Thoracic aorta (tissue), 2 donors: ENCODE measurements around the gene MYOF. TPM values are rescaled to one million over a fixed set of nuclear protein-coding genes. Genes with fewer than 3 reads are reported as not detected.

ENCODE experiments used
- ATAC-seq: fragments of 150-250 bp; one replicate; pipeline ENCODE4 v1.8.0; 2017; ENCODE audit warnings: low read depth; ENCODE audit not compliant: insufficient number of reproducible peaks, low FRiP score
- DNase-seq: peaks from one replicate; pipeline ENCODE4 v3.0.0-alpha.2; 2020; ENCODE audit warnings: low spot score
- H3K27ac ChIP-seq, 2 donors: fragments of 200-600 bp; sonication (generic); 1 replicate in 1 of 2; 2 replicates in 1 of 2; pipeline ENCODE4 v1.5.1; 2016; ENCODE audit warnings: mild to moderate bottlenecking in 2 of 2, moderate library complexity in 2 of 2
- H3K27me3 ChIP-seq: fragments of 200-600 bp; sonication (generic); replicated peaks from 2 replicates; pipeline ENCODE4 v1.6.0; 2016; ENCODE audit warnings: mild to moderate bottlenecking; ENCODE audit not compliant: insufficient read depth
- H3K36me3 ChIP-seq: fragments of 200-600 bp; sonication (generic); one replicate; pipeline ENCODE4 v1.5.1; 2016
- H3K4me1 ChIP-seq, 2 donors: fragments of 200-600 bp; sonication (generic); 1 replicate in 1 of 2; 2 replicates in 1 of 2; pipeline versions ENCODE4 v1.5.1 to v1.6.0; 2016; ENCODE audit warnings: low read depth in 2 of 2, mild to moderate bottlenecking in 1 of 2; ENCODE audit not compliant: control insufficient read depth in 1 of 2
- H3K4me3 ChIP-seq: fragments of 200-600 bp; sonication (generic); 2 replicates; pipeline ENCODE4 v1.5.1; 2016; ENCODE audit warnings: mild to moderate bottlenecking
- H3K9me3 ChIP-seq: fragments of 200-600 bp; sonication (generic); 2 replicates; pipeline ENCODE4 v1.5.1; 2016
- CTCF ChIP-seq: fragments of 200-600 bp; sonication (generic); IDR thresholded peaks from one replicate; pipeline ENCODE4 v1.5.1; 2019; ENCODE audit warnings: antibody characterized with exemption
- total RNA-seq, 2 donors: library from RNA; depleted of rRNA; stranded (reverse); fragments of >200 nt; gene quantifications; one replicate each; pipeline versions ENCODE4 v1.1.0 to v1.2.3, GENCODE V29; 2016

MYOF gene
- total RNA-seq, 2 donors from 2014 or later, result 132 to 138 TPM

GRCh38 chr10:93334181-93334580, 148.0 kb downstream of the MYOF start:
- DNase-seq (no peak), ATAC-seq (no peak)
- Histone ChIP-seq H3K4me3 (no peak overlapping the region), H3K27ac (no peak overlapping the region), H3K36me3 (peaks cover 84% of the 10 kb centered on the region), H3K9me3 (no peaks in the 10 kb centered on the region), H3K27me3 (no peaks in the 10 kb centered on the region), H3K4me1 (no peaks in the 10 kb centered on the region)
- no peak for TF ChIP-seq CTCF

GRCh38 chr10:93333278-93333978, 148.7 kb downstream of the MYOF start:
- ATAC-seq (no peak), DNase-seq (no peak)
- peaks cover 85% of the 10 kb centered on the region for H3K36me3 ChIP-seq
- no peak for TF ChIP-seq CTCF
- no peak overlapping the region for H3K4me3 ChIP-seq
- no peaks in the 10 kb centered on the region for H3K9me3 ChIP-seq
- H3K27ac ChIP-seq, result no peak overlapping the region
- no peaks in the 10 kb centered on the region for H3K4me1 ChIP-seq
- no peaks in the 10 kb centered on the region for H3K27me3 ChIP-seq

- no peaks in the 10 kb centered on the region for H3K4me1 ChIP-seq
- no peak overlapping the region for H3K4me3 ChIP-seq
- DNase-seq (no peak), ATAC-seq (no peak)
- H3K27ac ChIP-seq, result no peak overlapping the region
- H3K9me3 ChIP-seq, result no peaks in the 10 kb centered on the region
- no peaks in the 10 kb centered on the region for H3K27me3 ChIP-seq
- peaks cover 90% of the 10 kb centered on the region for H3K36me3 ChIP-seq
- no peak for TF ChIP-seq CTCF
Measured at GRCh38 chr10:93330824-93331223, 151.3 kb downstream of the MYOF start.

- H3K4me3 ChIP-seq, result no peak overlapping the region
- no peak overlapping the region for H3K27ac ChIP-seq
- H3K9me3 ChIP-seq, result no peaks in the 10 kb centered on the region
- peaks cover 72% of the 10 kb centered on the region for H3K36me3 ChIP-seq
- DNase-seq, result no peak
- no peak for ATAC-seq
- no peak for TF ChIP-seq CTCF
- H3K27me3 ChIP-seq, result no peaks in the 10 kb centered on the region
- no peaks in the 10 kb centered on the region for H3K4me1 ChIP-seq
Measured at GRCh38 chr10:93319896-93320295, 162.2 kb downstream of the MYOF start.

GRCh38 chr10:93319096-93319495, 163.0 kb downstream of the MYOF start:
- Histone ChIP-seq H3K27me3 (no peaks in the 10 kb centered on the region), H3K9me3 (no peaks in the 10 kb centered on the region), H3K4me3 (no peak overlapping the region), H3K36me3 (peaks cover 75% of the 10 kb centered on the region), H3K27ac (no peak overlapping the region), H3K4me1 (no peaks in the 10 kb centered on the region)
- DNase-seq (no peak), ATAC-seq (no peak)
- no peak for TF ChIP-seq CTCF
